ENCODE data around the gene LASP1NB.

LASP1NB gene

GRCh38 chr17:38921756-38922411, 3.5 kb upstream of the LASP1NB start:
- peak; percentile 55 for ATAC-seq (ENCODE audit: low read depth)

More at GRCh38 chr17:38921756-38922411, 3.5 kb upstream of the LASP1NB start:
- Histone ChIP-seq H3K27me3 (replicated peaks in 1 of 4; ENCODE audit: control extremely low read depth in 1 of 4, control insufficient read depth in 3 of 4, insufficient read depth in 4 of 4, low read length in 3 of 4) (no peaks in the 10 kb centered on the region), H3K27ac (ENCODE audit: low read length in 2 of 2) (peak overlapping the region in 1 of 2 donors; percentile 17), H3K79me2 (ENCODE audit: control insufficient read depth, insufficient read depth, low read length) (no peaks in the 10 kb centered on the region), H4K20me1 (ENCODE audit: control insufficient read depth, insufficient read depth, low read length, poor library complexity, severe bottlenecking) (peaks cover 21% of the 10 kb centered on the region), H3K4me2 (replicated peaks; ENCODE audit: low read depth, low read length, poor library complexity, severe bottlenecking) (no peak overlapping the region), H3K4me3 (ENCODE audit: control extremely low read depth in 1 of 5, extremely low read depth in 1 of 5, insufficient read depth in 1 of 5, low read depth in 2 of 5, low read length in 4 of 5) (no peak overlapping the region), H3K9ac (ENCODE audit: low read length) (no peak overlapping the region), H3K9me3 (ENCODE audit: control extremely low read depth in 1 of 3, control insufficient read depth in 2 of 3, insufficient read depth in 1 of 3, low read length in 2 of 3) (no peaks in the 10 kb centered on the region), H3K4me1 (ENCODE audit: control insufficient read depth in 2 of 2, insufficient read depth in 2 of 2, low read length in 2 of 2) (peaks cover 0 to 3% of the 10 kb centered on the region in 2 donors), H3K36me3 (replicated peaks in 1 of 2; ENCODE audit: control extremely low read depth in 1 of 2, control insufficient read depth in 1 of 2, extremely low read depth in 1 of 2, insufficient read depth in 2 of 2, low read length in 1 of 2) (peaks cover 0 to 37% of the 10 kb centered on the region in 2 experiments), H2AFZ (ENCODE audit: insufficient read depth, low read depth, low read length, poor library complexity, severe bottlenecking) (no peak overlapping the region)
- Mint-ChIP-seq H3K27ac (peak overlapping the region; percentile 80), H3K27me3 (no peaks in the 10 kb centered on the region), H3K4me1 (peaks cover 22% of the 10 kb centered on the region), H3K9me3 (ENCODE audit: insufficient read depth) (no peaks in the 10 kb centered on the region), H3K4me3 (no peak overlapping the region)
- ChIA-PET POLR2A (interaction anchor here (1.4 to 4.5 kb wide), 2 partner anchors 23 to 51 kb away, joined by 3 to 20 read pairs; partner anchors contain the start of gene LASP1), CTCF (interaction anchor here (0.6 to 1.8 kb wide), 5 partner anchors 15 to 1427 kb away, joined by 3 to 4 read pairs (median 3); no protein-coding TSS in a partner anchor)
- TF ChIP-seq CTCF (IDR thresholded peaks at IDR 0.05), result no peak
- TF ChIP-seq EZH2 (IDR thresholded peaks at IDR 0.05; ENCODE audit: borderline replicate concordance, insufficient read depth, low read depth, low read length, poor library complexity, severe bottlenecking), result no peak
- DNase-seq, result no peak
- intact Hi-C loops (cut with micrococcal nuclease), result no loop called here
- WGBS (ENCODE audit: insufficient coverage), result 85% methylated on average over 6 of the region's 13 CpGs
